GM23338 (cell line): ENCODE results near the gene RECQL. TPM values are rescaled to one million over a fixed set of nuclear protein-coding genes. Genes with fewer than 3 reads are reported as not detected.

Experiments used
- ATAC-seq: fragments of 200-7000 bp; cut with Tn5 transposase; 3 replicates; pipeline ENCODE4 v1.9.1; 2020
- DNase-seq: peaks from one replicate; pipeline ENCODE4 v3.0.0-alpha.2; 2015; ENCODE audit warnings: low spot score
- H2AFZ ChIP-seq: fragments of 200-600 bp; sonication (generic); 2 replicates; pipeline ENCODE4 v1.8.0; 2016; ENCODE audit warnings: antibody characterized with exemption, mild to moderate bottlenecking, moderate library complexity
- H3F3A ChIP-seq: fragments of 200-600 bp; sonication (generic); replicated peaks from 2 replicates; pipeline ENCODE4 v1.8.0; 2017; ENCODE audit warnings: antibody characterized with exemption, mixed run types, low read depth
- H3K27ac ChIP-seq: fragments of 200-600 bp; sonication (generic); 2 replicates; pipeline ENCODE4 v1.6.1; 2016; ENCODE audit warnings: low read depth
- H3K27me3 ChIP-seq: fragments of 200-600 bp; sonication (generic); 2 replicates; pipeline ENCODE4 v1.8.0; 2016; ENCODE audit warnings: mild to moderate bottlenecking, mixed run types, moderate library complexity; ENCODE audit not compliant: insufficient read depth
- H3K36me3 ChIP-seq: fragments of 200-600 bp; sonication (generic); 2 replicates; pipeline ENCODE4 v1.8.0; 2016; ENCODE audit warnings: mild to moderate bottlenecking; ENCODE audit not compliant: insufficient read depth
- H3K4me1 ChIP-seq: fragments of 200-600 bp; sonication (generic); 2 replicates; pipeline ENCODE4 v1.8.0; 2016; ENCODE audit warnings: mild to moderate bottlenecking, moderate library complexity; ENCODE audit not compliant: insufficient read depth
- H3K4me2 ChIP-seq: fragments of 200-600 bp; sonication (generic); 2 replicates; pipeline ENCODE4 v1.7.1; 2017; ENCODE audit warnings: mixed run types
- H3K4me3 ChIP-seq: fragments of 200-600 bp; sonication (generic); 2 replicates; pipeline ENCODE4 v1.6.1; 2016; ENCODE audit warnings: mixed run types
- H3K79me2 ChIP-seq: fragments of 200-600 bp; sonication (generic); replicated peaks from 2 replicates; pipeline ENCODE4 v1.8.0; 2017; ENCODE audit warnings: mild to moderate bottlenecking; ENCODE audit not compliant: insufficient read depth
- H3K9me2 ChIP-seq: fragments of 200-600 bp; sonication (generic); 2 replicates; pipeline ENCODE4 v1.8.0; 2017; ENCODE audit not compliant: insufficient read depth
- H4K20me1 ChIP-seq: fragments of 200-600 bp; sonication (generic); replicated peaks from 2 replicates; pipeline ENCODE4 v1.8.0; 2017; ENCODE audit warnings: mild to moderate bottlenecking; ENCODE audit not compliant: insufficient read depth
- H3K27ac Mint-ChIP-seq: 2 replicates; pipeline ENCODE4 v1.8.0; 2020; ENCODE audit warnings: inconsistent platforms, mild to moderate bottlenecking, moderate library complexity, mixed read lengths
- H3K27me3 Mint-ChIP-seq: 3 replicates; pipeline ENCODE4 v1.8.0; 2022; ENCODE audit warnings: low read depth, mild to moderate bottlenecking, moderate library complexity, mixed read lengths, inconsistent platforms; ENCODE audit not compliant: insufficient read depth, poor library complexity
- H3K36me3 Mint-ChIP-seq: 3 replicates; pipeline ENCODE4 v1.8.0; 2021; ENCODE audit warnings: low read depth, mild to moderate bottlenecking, inconsistent platforms, moderate library complexity, mixed read lengths
- H3K4me1 Mint-ChIP-seq: 3 replicates; pipeline ENCODE4 v1.8.0; 2020; ENCODE audit warnings: mild to moderate bottlenecking, inconsistent platforms, mixed read lengths
- H3K4me3 Mint-ChIP-seq: 3 replicates; pipeline ENCODE4 v1.8.0; 2021; ENCODE audit warnings: moderate library complexity, mild to moderate bottlenecking, inconsistent platforms, mixed read lengths
- H3K9me3 Mint-ChIP-seq: 3 replicates; pipeline ENCODE4 v1.8.0; 2020; ENCODE audit warnings: moderate library complexity, mild to moderate bottlenecking, inconsistent platforms, mixed read lengths
- CREB1 ChIP-seq: fragments of 250-450 bp; sonication (Bioruptor Pico); IDR thresholded peaks from 2 replicates; pipeline ENCODE4 v1.5.0; 2020; ENCODE audit warnings: low read depth, mild to moderate bottlenecking, moderate library complexity
- CTCF ChIP-seq, 2 experiments: fragments of 200-600 bp in 1 of 2; sonication (generic) in 1 of 2; conservative IDR thresholded peaks; 2 replicates each; pipeline versions ENCODE4 v1.5.1 to v1.6.1; 2016 to 2017; ENCODE audit warnings: antibody characterized with exemption in 2 of 2, low read depth in 2 of 2, mild to moderate bottlenecking in 2 of 2, moderate library complexity in 1 of 2
- ETS1 ChIP-seq: IDR thresholded peaks from 2 replicates; pipeline ENCODE4 v1.6.1; 2016; ENCODE audit warnings: antibody characterized with exemption
- EZH2 ChIP-seq: fragments of 200-600 bp; sonication (generic); IDR thresholded peaks from one replicate; pipeline ENCODE4 v1.8.0; 2017; ENCODE audit warnings: antibody characterized with exemption, mild to moderate bottlenecking, low read depth; ENCODE audit not compliant: unreplicated experiment
- EZH2phosphoT487 ChIP-seq: fragments of 200-600 bp; sonication (generic); IDR thresholded peaks from one replicate; pipeline ENCODE4 v1.8.1; 2018; ENCODE audit warnings: antibody characterized with exemption; ENCODE audit not compliant: unreplicated experiment
- JUNB ChIP-seq: IDR thresholded peaks from one replicate; pipeline ENCODE4 v1.6.1; 2016; ENCODE audit warnings: antibody characterized with exemption; ENCODE audit not compliant: unreplicated experiment
- NANOG ChIP-seq: IDR thresholded peaks from 2 replicates; pipeline ENCODE4 v1.6.1; 2016; ENCODE audit warnings: antibody characterized with exemption, borderline replicate concordance
- POLR2AphosphoS5 ChIP-seq: IDR thresholded peaks from 2 replicates; pipeline ENCODE4 v1.6.1; 2016; ENCODE audit warnings: antibody characterized with exemption, low read depth
- REST ChIP-seq: IDR thresholded peaks from one replicate; pipeline ENCODE4 v1.6.1; 2018; ENCODE audit warnings: antibody characterized with exemption; ENCODE audit not compliant: unreplicated experiment
- STAT1 ChIP-seq: IDR thresholded peaks from one replicate; pipeline ENCODE4 v1.6.1; 2016; ENCODE audit warnings: antibody characterized with exemption; ENCODE audit not compliant: unreplicated experiment
- ZNF114 ChIP-seq: fragments of 250-450 bp; sonication (Bioruptor Pico); IDR thresholded peaks from 2 replicates; pipeline ENCODE4 v1.5.0; 2020; ENCODE audit warnings: mild to moderate bottlenecking, moderate library complexity
- ZNF331 ChIP-seq: fragments of 250-450 bp; sonication (Bioruptor Pico); IDR thresholded peaks from 2 replicates; pipeline ENCODE4 v1.5.0; 2020; ENCODE audit warnings: low read depth, mild to moderate bottlenecking, moderate library complexity
- ZNF462 ChIP-seq: fragments of 250-450 bp; sonication (Bioruptor Pico); IDR thresholded peaks from 2 replicates; pipeline ENCODE4 v1.5.0; 2020; ENCODE audit warnings: mild to moderate bottlenecking, moderate library complexity
- polyA plus RNA-seq: library from polyadenylated mRNA; unstranded; fragments of >200 nt; fragmentation: Nextera tagmentation; extraction: Ambion mirVana; gene quantifications from 2 replicates; pipeline ENCODE4 v1.2.1, GENCODE V29; 2016
- total RNA-seq: library from RNA; depleted of rRNA; stranded (reverse); fragments of >200 nt; shearing (Covaris generic); gene quantifications from 2 replicates; pipeline ENCODE4 v1.2.3, GENCODE V29; 2014

The RECQL gene
- total and polyA plus RNA-seq, 2 experiments from 2014 or later, result 17.4 to 47.2 TPM

- Histone ChIP-seq H3K27me3 (no peaks in the 10 kb centered on the region), H3K4me3 (no peak overlapping the region), H2AFZ (no peak overlapping the region), H3K79me2 (no peaks in the 10 kb centered on the region), H3F3A (no peaks in the 10 kb centered on the region), H3K4me1 (no peaks in the 10 kb centered on the region), H4K20me1 (no peaks in the 10 kb centered on the region), H3K9me2 (no peaks in the 10 kb centered on the region), H3K36me3 (0 out of 2 replicates have a peak, but pooled peaks cover 11% of the 10 kb centered on the region), H3K27ac (no peak overlapping the region), H3K4me2 (no peak overlapping the region)
- TF ChIP-seq JUNB (no peak), ZNF114 (CRISPR knock-in tag) (no peak), ETS1 (no peak), NANOG (no peak), CTCF (conservative IDR thresholded peaks at IDR 0.05; ENCODE audit: low read depth in 2 of 2) (no peak), ZNF331 (CRISPR knock-in tag) (no peak), REST (no peak), CREB1 (CRISPR knock-in tag) (no peak), EZH2phosphoT487 (no peak), EZH2 (no peak), ZNF462 (no peak), POLR2AphosphoS5 (no peak), STAT1 (no peak)
- H3K36me3 Mint-ChIP-seq, result no peaks in the 10 kb centered on the region; the same call in 2 of the 3 replicates
- no peaks in the 10 kb centered on the region for H3K4me1 Mint-ChIP-seq
- no peaks in the 10 kb centered on the region for H3K9me3 Mint-ChIP-seq
- no peaks in the 10 kb centered on the region for H3K27me3 Mint-ChIP-seq
- no peak for ATAC-seq
- no peak overlapping the region for H3K27ac Mint-ChIP-seq
- DNase-seq, result no peak
- H3K4me3 Mint-ChIP-seq, result no peak overlapping the region
These were observed 17.0 kb upstream of the RECQL start for GRCh38 chr12:21518451-21518850.
